H9 (cell line): ENCODE results near the gene PDCD6IP. TPM values are rescaled to one million over a fixed set of nuclear protein-coding genes. Genes with fewer than 3 reads are reported as not detected.

Source experiments
- DNase-seq: peaks from one replicate; pipeline ENCODE4 v3.0.0-alpha.2; 2017
- H2AFZ ChIP-seq: one replicate; pipeline ENCODE4 v1.6.1; 2013; ENCODE audit warnings: mild to moderate bottlenecking, low read length, control low read depth, moderate library complexity
- H2AK5ac ChIP-seq: 2 replicates; pipeline ENCODE4 v1.6.1; 2013; ENCODE audit warnings: low read length, control low read depth, mixed read lengths; ENCODE audit not compliant: insufficient read length
- H2BK120ac ChIP-seq: one replicate; pipeline ENCODE4 v1.6.1; 2013; ENCODE audit warnings: low read depth, mild to moderate bottlenecking, low read length, control low read depth, inconsistent platforms; ENCODE audit not compliant: poor library complexity, severe bottlenecking
- H2BK12ac ChIP-seq: 2 replicates; pipeline ENCODE4 v1.6.1; 2013; ENCODE audit warnings: low read length, control low read depth, mixed read lengths, low read depth; ENCODE audit not compliant: insufficient read length
- H2BK15ac ChIP-seq: 2 replicates; pipeline ENCODE4 v1.6.1; 2013; ENCODE audit warnings: low read depth, low read length, control low read depth
- H2BK20ac ChIP-seq: one replicate; pipeline ENCODE4 v1.6.1; 2013; ENCODE audit warnings: low read depth, mild to moderate bottlenecking, low read length, control low read depth, inconsistent platforms; ENCODE audit not compliant: poor library complexity, severe bottlenecking
- H2BK5ac ChIP-seq: 2 replicates; pipeline ENCODE4 v1.6.1; 2013; ENCODE audit warnings: low read length, control low read depth, mixed read lengths; ENCODE audit not compliant: insufficient read length
- H3K14ac ChIP-seq: 2 replicates; pipeline ENCODE4 v1.6.1; 2013; ENCODE audit warnings: low read length, control low read depth; ENCODE audit not compliant: insufficient read depth
- H3K18ac ChIP-seq: 2 replicates; pipeline ENCODE4 v1.6.1; 2013; ENCODE audit warnings: low read depth, mild to moderate bottlenecking, mixed read lengths, low read length, control low read depth; ENCODE audit not compliant: insufficient read length
- H3K23ac ChIP-seq: 2 replicates; pipeline ENCODE4 v1.6.1; 2013; ENCODE audit warnings: low read length, control low read depth, mixed read lengths, low read depth; ENCODE audit not compliant: insufficient read length
- H3K23me2 ChIP-seq: 2 replicates; pipeline ENCODE4 v1.6.1; 2013; ENCODE audit warnings: low read depth, mild to moderate bottlenecking, mixed read lengths, low read length, control low read depth; ENCODE audit not compliant: insufficient read length, poor library complexity, severe bottlenecking
- H3K27ac ChIP-seq: 2 replicates; pipeline ENCODE4 v1.5.1; 2013; ENCODE audit warnings: low read length, control low read depth, mixed read lengths, low read depth; ENCODE audit not compliant: insufficient read length
- H3K27me3 ChIP-seq: 2 replicates; pipeline ENCODE4 v1.6.1; 2013; ENCODE audit warnings: low read length, control low read depth, inconsistent platforms; ENCODE audit not compliant: insufficient read depth
- H3K4ac ChIP-seq: 2 replicates; pipeline ENCODE4 v1.6.1; 2013; ENCODE audit warnings: low read depth, mild to moderate bottlenecking, control low read depth, inconsistent platforms, low read length, moderate library complexity
- H3K4me1 ChIP-seq: 2 replicates; pipeline ENCODE4 v1.6.1; 2013; ENCODE audit warnings: low read length, control low read depth, inconsistent platforms; ENCODE audit not compliant: insufficient read depth
- H3K4me2 ChIP-seq: 2 replicates; pipeline ENCODE4 v1.6.1; 2013; ENCODE audit warnings: low read length, control low read depth, mixed read lengths; ENCODE audit not compliant: insufficient read length, insufficient read depth
- H3K56ac ChIP-seq: 2 replicates; pipeline ENCODE4 v1.6.1; 2013; ENCODE audit warnings: low read depth, mild to moderate bottlenecking, mixed read lengths, low read length, control low read depth; ENCODE audit not compliant: insufficient read length
- H3K79me1 ChIP-seq: 2 replicates; pipeline ENCODE4 v1.6.1; 2013; ENCODE audit warnings: low read depth, mild to moderate bottlenecking, moderate library complexity, low read length, control low read depth, inconsistent platforms; ENCODE audit not compliant: insufficient read depth, poor library complexity, severe bottlenecking
- H3K79me2 ChIP-seq: 2 replicates; pipeline ENCODE4 v1.6.1; 2013; ENCODE audit warnings: low read length, control low read depth, inconsistent platforms; ENCODE audit not compliant: insufficient read depth
- H3K9ac ChIP-seq: 2 replicates; pipeline ENCODE4 v1.6.1; 2013; ENCODE audit warnings: low read length, control low read depth, mixed read lengths; ENCODE audit not compliant: insufficient read length; ENCODE audit errors: extremely low read depth
- H3K9me3 ChIP-seq: one replicate; pipeline ENCODE4 v1.6.1; 2013; ENCODE audit warnings: low read depth, low read length, inconsistent platforms; ENCODE audit not compliant: control insufficient read depth
- H3T11ph ChIP-seq: one replicate; pipeline ENCODE4 v1.6.1; 2013; ENCODE audit warnings: mild to moderate bottlenecking, low read length, control low read depth, inconsistent platforms
- H4K20me1 ChIP-seq: one replicate; pipeline ENCODE4 v1.6.1; 2013; ENCODE audit not compliant: control insufficient read depth, insufficient read length, insufficient read depth
- H4K5ac ChIP-seq: 2 replicates; pipeline ENCODE4 v1.6.1; 2013; ENCODE audit warnings: low read depth, mild to moderate bottlenecking, mixed read lengths, low read length, control low read depth; ENCODE audit not compliant: insufficient read length
- H4K8ac ChIP-seq: replicated peaks from 2 replicates; pipeline ENCODE4 v1.6.1; 2013; ENCODE audit warnings: low read length, control low read depth, mixed read lengths, low read depth; ENCODE audit not compliant: insufficient read length
- H4K91ac ChIP-seq: 2 replicates; pipeline ENCODE4 v1.6.1; 2013; ENCODE audit warnings: low read depth, mild to moderate bottlenecking, moderate library complexity, mixed read lengths, low read length, control low read depth; ENCODE audit not compliant: insufficient read length
- H3K27ac Mint-ChIP-seq, 3 experiments: 2 replicates in 2 of 3; 3 replicates in 1 of 3; pipeline ENCODE4 v1.8.0; 2020 to 2021; ENCODE audit warnings: mixed read lengths in 3 of 3, mild to moderate bottlenecking in 1 of 3, moderate library complexity in 1 of 3
- H3K27me3 Mint-ChIP-seq: 2 replicates; pipeline ENCODE4 v1.8.0; 2021; ENCODE audit warnings: low read depth, mild to moderate bottlenecking, moderate library complexity, mixed read lengths
- H3K36me3 Mint-ChIP-seq, 3 experiments: 2 replicates in 2 of 3; 3 replicates in 1 of 3; pipeline ENCODE4 v1.8.0; 2020 to 2021; ENCODE audit warnings: low read depth in 3 of 3, mixed read lengths in 3 of 3; ENCODE audit not compliant: insufficient read depth in 1 of 3
- H3K4me1 Mint-ChIP-seq, 2 experiments: 2 replicates each; pipeline ENCODE4 v1.8.0; 2020; ENCODE audit warnings: mixed read lengths in 2 of 2
- H3K4me3 Mint-ChIP-seq, 2 experiments: 2 replicates in 1 of 2; 3 replicates in 1 of 2; pipeline ENCODE4 v1.8.0; 2020 to 2021; ENCODE audit warnings: mild to moderate bottlenecking in 2 of 2, mixed read lengths in 2 of 2, moderate library complexity in 1 of 2
- H3K9me3 Mint-ChIP-seq, 2 experiments: 2 replicates in 1 of 2; 3 replicates in 1 of 2; pipeline ENCODE4 v1.8.0; 2020; ENCODE audit warnings: mild to moderate bottlenecking in 2 of 2, mixed read lengths in 2 of 2, moderate library complexity in 1 of 2
- WGBS: extraction: QIAGEN DNeasy Blood & Tissue Kit; methylation state at CpG from one replicate; pipeline ENCODE4 v1.1.7; 2013; ENCODE audit warnings: missing lambda C conversion rate, low lambda C conversion rate, mixed read lengths; ENCODE audit not compliant: insufficient read length; ENCODE audit errors: extremely low coverage; 5-methylcytosine and 5-hydroxymethylcytosine counted together
- total RNA-seq: library from RNA; stranded (reverse); gene quantifications from 2 replicates; pipeline ENCODE4 v1.2.1, GENCODE V29; 2021
- TF ChIP-seq, protein P1 (sequence below): fragments of 200-600 bp; sonication (generic); conservative IDR thresholded peaks from 3 replicates; pipeline ENCODE4 v1.8.0; 2021; ENCODE audit warnings: antibody characterized with exemption, mild to moderate bottlenecking

The PDCD6IP gene
- total RNA-seq, 1 experiment from 2014 or later: 109 TPM

DNA sequence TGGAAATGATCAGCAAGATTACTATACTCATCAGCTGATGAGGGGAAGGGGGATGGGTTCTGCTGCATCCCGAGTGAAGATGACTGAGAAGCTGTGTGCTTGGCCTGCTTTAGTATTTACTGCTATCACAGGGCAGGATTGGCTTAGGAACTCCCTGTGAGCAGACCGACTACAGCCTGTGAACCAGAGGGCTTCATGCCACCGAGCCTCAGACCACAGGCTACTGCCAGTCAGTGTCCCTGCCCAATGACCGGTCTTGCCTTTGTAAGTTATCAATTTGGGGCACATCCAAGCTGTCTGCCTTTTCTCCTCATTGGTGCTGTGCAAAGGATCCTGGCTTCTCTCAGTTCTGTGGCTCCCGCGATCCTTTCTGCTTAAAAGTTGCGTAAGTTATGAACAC is 71.5 kb downstream of the PDCD6IP start:
- H3K79me1 ChIP-seq: no peaks in the 10 kb centered on the region
- no CpG with 5 or more reads among the region's 7 CpGs for WGBS
- Mint-ChIP-seq H3K27ac (peak overlapping the region in 2 of 3 experiments; percentile 69; a peak in 5 of 7 replicates), H3K36me3 (peaks cover 3 to 18% (median 9%) of the 10 kb centered on the region in 3 experiments; a peak in 5 of 7 replicates), H3K4me3 (no peak overlapping the region), H3K4me1 (peaks cover 0 to 14% of the 10 kb centered on the region in 2 experiments; a peak in 1 of 4 replicates), H3K27me3 (no peaks in the 10 kb centered on the region), H3K9me3 (peaks cover 0 to 4% of the 10 kb centered on the region in 2 experiments; a peak in 2 of 5 replicates)
- H3K79me2 ChIP-seq: no peaks in the 10 kb centered on the region
- H2AK5ac ChIP-seq: no peak overlapping the region
- H3K9ac ChIP-seq: no peak overlapping the region
- no peaks in the 10 kb centered on the region for H3K27me3 ChIP-seq
- H4K5ac ChIP-seq: no peak overlapping the region
- no peak overlapping the region for H2BK120ac ChIP-seq
- no peaks in the 10 kb centered on the region for H3K4me1 ChIP-seq
- no peak overlapping the region for H3K18ac ChIP-seq
- H2BK20ac ChIP-seq: no peak overlapping the region
- H3K23me2 ChIP-seq: no peaks in the 10 kb centered on the region
- TF ChIP-seq, protein P1, sequence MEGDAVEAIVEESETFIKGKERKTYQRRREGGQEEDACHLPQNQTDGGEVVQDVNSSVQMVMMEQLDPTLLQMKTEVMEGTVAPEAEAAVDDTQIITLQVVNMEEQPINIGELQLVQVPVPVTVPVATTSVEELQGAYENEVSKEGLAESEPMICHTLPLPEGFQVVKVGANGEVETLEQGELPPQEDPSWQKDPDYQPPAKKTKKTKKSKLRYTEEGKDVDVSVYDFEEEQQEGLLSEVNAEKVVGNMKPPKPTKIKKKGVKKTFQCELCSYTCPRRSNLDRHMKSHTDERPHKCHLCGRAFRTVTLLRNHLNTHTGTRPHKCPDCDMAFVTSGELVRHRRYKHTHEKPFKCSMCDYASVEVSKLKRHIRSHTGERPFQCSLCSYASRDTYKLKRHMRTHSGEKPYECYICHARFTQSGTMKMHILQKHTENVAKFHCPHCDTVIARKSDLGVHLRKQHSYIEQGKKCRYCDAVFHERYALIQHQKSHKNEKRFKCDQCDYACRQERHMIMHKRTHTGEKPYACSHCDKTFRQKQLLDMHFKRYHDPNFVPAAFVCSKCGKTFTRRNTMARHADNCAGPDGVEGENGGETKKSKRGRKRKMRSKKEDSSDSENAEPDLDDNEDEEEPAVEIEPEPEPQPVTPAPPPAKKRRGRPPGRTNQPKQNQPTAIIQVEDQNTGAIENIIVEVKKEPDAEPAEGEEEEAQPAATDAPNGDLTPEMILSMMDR: no peak
- no peak overlapping the region for H4K8ac ChIP-seq
- H3K23ac ChIP-seq: no peak overlapping the region
- H3K9me3 ChIP-seq: no peaks in the 10 kb centered on the region
- H2AFZ ChIP-seq: no peak overlapping the region
- no peak for DNase-seq
- no peak overlapping the region for H3K27ac ChIP-seq
- H3T11ph ChIP-seq: no peak overlapping the region
- H3K4ac ChIP-seq: no peak overlapping the region
- no peak overlapping the region for H2BK15ac ChIP-seq
- H3K56ac ChIP-seq: no peak overlapping the region
- H4K20me1 ChIP-seq: no peaks in the 10 kb centered on the region
- no peak overlapping the region for H3K14ac ChIP-seq
- H2BK5ac ChIP-seq: no peak overlapping the region
- no peak overlapping the region for H4K91ac ChIP-seq
- H2BK12ac ChIP-seq: no peak overlapping the region
- H3K4me2 ChIP-seq: no peak overlapping the region
